OCI-LY3 (cell line): ENCODE measurements around the gene SLAIN1.

Experiments used
- H2AFZ ChIP-seq: fragments of 200-600, 300-600 bp; shearing (Covaris generic); 2 replicates; pipeline ENCODE4 v1.6.0; 2014; ENCODE audit warnings: antibody characterized with exemption, low read depth, low read length
- H3K27ac ChIP-seq: fragments of 200-600, 300-600 bp; sonication (generic); 2 replicates; pipeline ENCODE4 v1.5.1; 2014; ENCODE audit warnings: mild to moderate bottlenecking, low read length, moderate library complexity, mixed read lengths
- H3K27me3 ChIP-seq: fragments of 200-600, 300-600 bp; sonication (generic); 2 replicates; pipeline ENCODE4 v1.6.1; 2014; ENCODE audit warnings: low read depth, low read length, mixed read lengths
- H3K36me3 ChIP-seq: fragments of 200-600, 300-600 bp; sonication (generic); replicated peaks from 2 replicates; pipeline ENCODE3; 2014; ENCODE audit warnings: low read depth, low read length, mixed read lengths
- H3K4me1 ChIP-seq: fragments of 300-600, 200-600 bp; sonication (generic); 2 replicates; pipeline ENCODE4 v1.6.1; 2014; ENCODE audit warnings: low read length, mixed read lengths
- H3K4me2 ChIP-seq: fragments of 200-600, 300-600 bp; sonication (generic); 2 replicates; pipeline ENCODE4 v1.6.1; 2014; ENCODE audit warnings: low read length, mixed read lengths
- H3K4me3 ChIP-seq: fragments of 300-600, 200-600 bp; sonication (generic); 2 replicates; pipeline ENCODE4 v1.5.1; 2014; ENCODE audit warnings: antibody characterized with exemption, mild to moderate bottlenecking, low read length, moderate library complexity
- H3K79me2 ChIP-seq: fragments of 300-600, 200-600 bp; shearing (Covaris generic); 2 replicates; pipeline ENCODE4 v1.6.1; 2014; ENCODE audit warnings: mild to moderate bottlenecking, low read length, mixed read lengths
- H3K9ac ChIP-seq: fragments of 300-600, 200-600 bp; shearing (Covaris generic); 2 replicates; pipeline ENCODE4 v1.6.0; 2014; ENCODE audit warnings: mild to moderate bottlenecking, low read length, moderate library complexity
- H3K9me3 ChIP-seq: fragments of 200-600, 300-600 bp; shearing (Covaris generic); 2 replicates; pipeline ENCODE4 v1.6.1; 2014; ENCODE audit warnings: low read length, mixed read lengths; ENCODE audit not compliant: insufficient read depth
- H4K20me1 ChIP-seq: fragments of 200-600, 300-600 bp; sonication (generic); 2 replicates; pipeline ENCODE4 v1.6.1; 2016; ENCODE audit warnings: low read length, mixed read lengths; ENCODE audit not compliant: insufficient read depth
- CTCF ChIP-seq: fragments of 200-600, 300-600 bp; sonication (generic); IDR thresholded peaks from 2 replicates; pipeline ENCODE4 v1.5.1; 2014; ENCODE audit warnings: antibody characterized with exemption, low read length, low read depth
- EZH2phosphoT487 ChIP-seq: fragments of 200-600 bp; shearing (Covaris generic); IDR thresholded peaks from 2 replicates; pipeline ENCODE4 v1.6.1; 2018; ENCODE audit warnings: antibody characterized with exemption, mixed run types, low read depth

The SLAIN1 gene

GRCh38 chr13:77733674-77734073 lies 36.2 kb downstream of the SLAIN1 start:
- Histone ChIP-seq H3K4me2 (no peak overlapping the region), H3K4me3 (no peak overlapping the region), H3K36me3 (peaks cover 19% of the 10 kb centered on the region), H3K4me1 (peaks cover 18% of the 10 kb centered on the region), H2AFZ (no peak overlapping the region), H4K20me1 (no peaks in the 10 kb centered on the region), H3K27ac (no peak overlapping the region), H3K9ac (no peak overlapping the region), H3K27me3 (no peaks in the 10 kb centered on the region), H3K9me3 (no peaks in the 10 kb centered on the region), H3K79me2 (peaks cover 6% of the 10 kb centered on the region; the same call in 1 of the 2 replicates)
- no peak for TF ChIP-seq CTCF

GRCh38 chr13:77737583-77738200 lies 40.2 kb downstream of the SLAIN1 start:
- Histone ChIP-seq H4K20me1 (peaks cover 6% of the 10 kb centered on the region; the same call in 1 of the 2 replicates), H3K9me3 (no peaks in the 10 kb centered on the region), H3K4me3 (no peak overlapping the region), H3K9ac (no peak overlapping the region), H3K27ac (no peak overlapping the region), H3K36me3 (no peaks in the 10 kb centered on the region), H3K79me2 (no peaks in the 10 kb centered on the region), H3K4me2 (no peak overlapping the region), H3K27me3 (no peaks in the 10 kb centered on the region), H3K4me1 (no peaks in the 10 kb centered on the region), H2AFZ (no peak overlapping the region)
- no peak for TF ChIP-seq EZH2phosphoT487
- no peak for TF ChIP-seq CTCF

GRCh38 chr13:77740097-77740735 lies 42.7 kb downstream of the SLAIN1 start:
- Histone ChIP-seq H4K20me1 (peaks cover 9% of the 10 kb centered on the region; the same call in 1 of the 2 replicates), H3K79me2 (no peaks in the 10 kb centered on the region), H3K9ac (no peak overlapping the region), H3K27ac (no peak overlapping the region), H3K4me3 (no peak overlapping the region), H2AFZ (no peak overlapping the region), H3K36me3 (peaks cover 15% of the 10 kb centered on the region), H3K27me3 (no peaks in the 10 kb centered on the region), H3K9me3 (no peaks in the 10 kb centered on the region), H3K4me1 (peaks cover 9% of the 10 kb centered on the region), H3K4me2 (no peak overlapping the region)
- TF ChIP-seq EZH2phosphoT487, result no peak

GRCh38 chr13:77740931-77741596 lies 43.6 kb downstream of the SLAIN1 start:
- Histone ChIP-seq H3K4me3 (no peak overlapping the region), H3K4me1 (peaks cover 17% of the 10 kb centered on the region), H4K20me1 (peaks cover 11% of the 10 kb centered on the region; the same call in 1 of the 2 replicates), H2AFZ (no peak overlapping the region), H3K27me3 (no peaks in the 10 kb centered on the region), H3K27ac (no peak overlapping the region), H3K9me3 (no peaks in the 10 kb centered on the region), H3K9ac (no peak overlapping the region), H3K36me3 (peaks cover 17% of the 10 kb centered on the region), H3K79me2 (no peaks in the 10 kb centered on the region), H3K4me2 (no peak overlapping the region)
- TF ChIP-seq EZH2phosphoT487 (no peak), CTCF (no peak)
